GM12892 (cell line): ENCODE measurements around the gene PTPRN2.

Experiments used
- POLR2A ChIP-seq: IDR thresholded peaks from 2 replicates; pipeline ENCODE4 v1.6.1; 2011; ENCODE audit warnings: low read depth, low read length, control low read depth
- POLR2AphosphoS5 ChIP-seq: IDR thresholded peaks from 2 replicates; pipeline ENCODE4 v1.6.1; 2011; ENCODE audit warnings: low read depth, low read length, control low read depth
- TAF1 ChIP-seq: IDR thresholded peaks from 2 replicates; pipeline ENCODE4 v1.6.1; 2011; ENCODE audit warnings: low read depth, mild to moderate bottlenecking, control low read depth, low read length, borderline replicate concordance

DNA sequence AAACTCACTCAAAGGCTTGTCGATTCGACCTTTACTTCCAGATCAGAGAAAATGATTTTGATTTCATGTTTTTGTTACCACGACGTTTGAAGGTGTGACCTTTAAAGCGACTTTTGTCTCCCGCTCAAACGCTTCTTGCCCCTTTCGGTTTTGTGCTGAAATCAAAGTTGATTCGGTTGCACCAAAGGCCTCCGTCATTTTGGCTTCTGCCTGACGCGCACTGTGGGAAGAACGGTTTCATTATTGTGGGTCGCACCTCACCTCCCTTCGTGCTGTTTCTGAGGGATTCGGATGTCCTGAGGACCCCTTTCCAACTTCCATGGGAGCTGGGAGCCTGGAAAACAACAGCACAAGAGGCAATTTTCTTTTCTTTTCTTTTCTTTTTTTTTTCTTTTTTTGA lies 1073.9 kb downstream of the PTPRN2 start:
- TF ChIP-seq POLR2A: no peak
- no peak for TF ChIP-seq POLR2AphosphoS5
- no peak for TF ChIP-seq TAF1
